ENCODE measurements around the gene TSEN15. TPM values are rescaled to one million over a fixed set of nuclear protein-coding genes. Genes with fewer than 3 reads are reported as not detected.

Gene TSEN15
- total and polyA plus RNA-seq, 9 of the 15 experiments (the other 6 are each of a cell fraction or from before 2014, with no cell fraction given): 25.6 to 121 (median 91.3) TPM

DNA sequence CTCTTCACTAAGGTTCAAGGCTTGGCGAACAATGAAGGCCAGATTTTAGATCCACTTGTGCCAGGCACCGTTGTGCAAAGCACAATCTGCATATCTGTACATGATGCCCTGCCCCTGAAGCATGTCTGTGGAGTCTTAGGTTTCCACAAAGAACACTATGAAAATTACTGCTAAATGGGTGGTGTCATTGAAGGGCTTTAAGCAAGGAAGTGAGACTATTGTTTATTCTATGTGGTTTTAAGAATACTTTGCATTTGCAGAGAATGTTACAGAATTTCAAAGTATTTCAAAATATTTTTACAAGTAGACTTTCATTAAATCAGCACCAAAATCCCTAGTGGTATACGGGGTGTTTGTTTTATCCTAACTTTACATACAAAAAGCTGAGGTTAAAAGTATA, 8.8 kb downstream of the TSEN15 start:
- FAIRE-seq: no peak

More for the DNA sequence above, 8.8 kb downstream of the TSEN15 start:
- Histone ChIP-seq H3K79me2 (ENCODE audit: control insufficient read depth, insufficient read depth, low read length) (peaks cover 74% of the 10 kb centered on the region), H3K9ac (ENCODE audit: insufficient read depth in 1 of 2, low read depth in 2 of 2, low read length in 2 of 2) (no peak overlapping the region), H3K4me2 (ENCODE audit: insufficient read depth, low read length) (no peak overlapping the region), H3K4me1 (replicated peaks in 1 of 2; ENCODE audit: control insufficient read depth in 2 of 2, insufficient read depth in 2 of 2, low read length in 2 of 2) (no peaks in the 10 kb centered on the region; a peak in 1 of 5 replicates), H3K27ac (ENCODE audit: extremely low read depth, low read depth, low read length) (no peak overlapping the region), H4K20me1 (replicated peaks; ENCODE audit: control insufficient read depth, insufficient read depth, low read length) (no peaks in the 10 kb centered on the region), H3K9me1 (ENCODE audit: control insufficient read depth, insufficient read depth, low read length) (no peaks in the 10 kb centered on the region), H3K36me3 (ENCODE audit: control insufficient read depth, insufficient read depth, low read length) (peaks cover 68% of the 10 kb centered on the region), H2AFZ (ENCODE audit: low read depth, low read length) (no peak overlapping the region), H3K4me3 (no peak overlapping the region), H3K27me3 (ENCODE audit: control insufficient read depth in 2 of 2, insufficient read depth in 2 of 2, low read length in 2 of 2) (no peaks in the 10 kb centered on the region), H3K9me3 (replicated peaks; ENCODE audit: control insufficient read depth, insufficient read depth, low read depth, low read length) (peaks cover under 1% of the 10 kb centered on the region; the same call in 1 of the 2 replicates)
- POLR2A ChIA-PET: interaction anchor here (0.5 to 1.6 kb wide), 4 partner anchors 9 to 241 kb away, joined by 3 to 5 read pairs (median 3); partner anchors contain the start of gene TSEN15
- DNase-seq (ENCODE audit: extremely low read depth in 1 of 4, low spot score in 3 of 4) (no peak), ATAC-seq (no peak)
- CTCF ChIA-PET (ENCODE audit: low intra/inter-chr PET ratio): no interaction called here
- in situ Hi-C loops (cut with MboI): no loop called here
- 93% methylated on average over 3 of the region's 3 CpGs for WGBS (ENCODE audit: insufficient coverage, low coverage, missing lambda C conversion rate)
- intact Hi-C loops (cut with micrococcal nuclease): no loop called here
- no peak for TF ChIP-seq HDAC1 (IDR thresholded peaks at IDR 0.05)
- TF ChIP-seq RNF219 (CRISPR knock-in tag; IDR thresholded peaks at IDR 0.05): no peak
- TF ChIP-seq, protein P1, sequence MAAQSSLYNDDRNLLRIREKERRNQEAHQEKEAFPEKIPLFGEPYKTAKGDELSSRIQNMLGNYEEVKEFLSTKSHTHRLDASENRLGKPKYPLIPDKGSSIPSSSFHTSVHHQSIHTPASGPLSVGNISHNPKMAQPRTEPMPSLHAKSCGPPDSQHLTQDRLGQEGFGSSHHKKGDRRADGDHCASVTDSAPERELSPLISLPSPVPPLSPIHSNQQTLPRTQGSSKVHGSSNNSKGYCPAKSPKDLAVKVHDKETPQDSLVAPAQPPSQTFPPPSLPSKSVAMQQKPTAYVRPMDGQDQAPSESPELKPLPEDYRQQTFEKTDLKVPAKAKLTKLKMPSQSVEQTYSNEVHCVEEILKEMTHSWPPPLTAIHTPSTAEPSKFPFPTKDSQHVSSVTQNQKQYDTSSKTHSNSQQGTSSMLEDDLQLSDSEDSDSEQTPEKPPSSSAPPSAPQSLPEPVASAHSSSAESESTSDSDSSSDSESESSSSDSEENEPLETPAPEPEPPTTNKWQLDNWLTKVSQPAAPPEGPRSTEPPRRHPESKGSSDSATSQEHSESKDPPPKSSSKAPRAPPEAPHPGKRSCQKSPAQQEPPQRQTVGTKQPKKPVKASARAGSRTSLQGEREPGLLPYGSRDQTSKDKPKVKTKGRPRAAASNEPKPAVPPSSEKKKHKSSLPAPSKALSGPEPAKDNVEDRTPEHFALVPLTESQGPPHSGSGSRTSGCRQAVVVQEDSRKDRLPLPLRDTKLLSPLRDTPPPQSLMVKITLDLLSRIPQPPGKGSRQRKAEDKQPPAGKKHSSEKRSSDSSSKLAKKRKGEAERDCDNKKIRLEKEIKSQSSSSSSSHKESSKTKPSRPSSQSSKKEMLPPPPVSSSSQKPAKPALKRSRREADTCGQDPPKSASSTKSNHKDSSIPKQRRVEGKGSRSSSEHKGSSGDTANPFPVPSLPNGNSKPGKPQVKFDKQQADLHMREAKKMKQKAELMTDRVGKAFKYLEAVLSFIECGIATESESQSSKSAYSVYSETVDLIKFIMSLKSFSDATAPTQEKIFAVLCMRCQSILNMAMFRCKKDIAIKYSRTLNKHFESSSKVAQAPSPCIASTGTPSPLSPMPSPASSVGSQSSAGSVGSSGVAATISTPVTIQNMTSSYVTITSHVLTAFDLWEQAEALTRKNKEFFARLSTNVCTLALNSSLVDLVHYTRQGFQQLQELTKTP (IDR thresholded peaks at IDR 0.05; ENCODE audit: low read depth in 1 of 2, partially characterized antibody in 2 of 2): no peak
- no peak for TF ChIP-seq MLX (CRISPR knock-in tag; conservative IDR thresholded peaks at IDR 0.05)
- TF ChIP-seq NFIC (IDR thresholded peaks at IDR 0.05): no peak
- TF ChIP-seq RBFOX2 (IDR thresholded peaks at IDR 0.05; ENCODE audit: low read depth, low read length): peak; percentile 24; the same call in 1 of the 2 replicates
- no TSS peak for BruUV-seq (replicated peaks)

Measured in K562 (cell line).